Dermis microvascular lymphatic vessel endothelial cell (primary cell): Measurements from ENCODE around the gene RNF11. TPM values are rescaled to one million over a fixed set of nuclear protein-coding genes. Genes with fewer than 3 reads are reported as not detected.
A peak's percentile ranks its signal among the peaks of the same experiment; 100 is the strongest.

Source experiments
- DNase-seq, 2 donors: peaks; one replicate each; pipeline versions ENCODE4 v3.0.0 to v3.0.0-alpha.2; 2010; ENCODE audit warnings: low read depth in 2 of 2
- total RNA-seq: library from RNA; depleted of rRNA; stranded (reverse); fragments of >200 nt; gene quantifications from 2 replicates; pipeline ENCODE4 v1.2.1, GENCODE V29; 2014

RNF11 gene
- total RNA-seq, 1 donor from 2014 or later = 71.2 TPM

DNA sequence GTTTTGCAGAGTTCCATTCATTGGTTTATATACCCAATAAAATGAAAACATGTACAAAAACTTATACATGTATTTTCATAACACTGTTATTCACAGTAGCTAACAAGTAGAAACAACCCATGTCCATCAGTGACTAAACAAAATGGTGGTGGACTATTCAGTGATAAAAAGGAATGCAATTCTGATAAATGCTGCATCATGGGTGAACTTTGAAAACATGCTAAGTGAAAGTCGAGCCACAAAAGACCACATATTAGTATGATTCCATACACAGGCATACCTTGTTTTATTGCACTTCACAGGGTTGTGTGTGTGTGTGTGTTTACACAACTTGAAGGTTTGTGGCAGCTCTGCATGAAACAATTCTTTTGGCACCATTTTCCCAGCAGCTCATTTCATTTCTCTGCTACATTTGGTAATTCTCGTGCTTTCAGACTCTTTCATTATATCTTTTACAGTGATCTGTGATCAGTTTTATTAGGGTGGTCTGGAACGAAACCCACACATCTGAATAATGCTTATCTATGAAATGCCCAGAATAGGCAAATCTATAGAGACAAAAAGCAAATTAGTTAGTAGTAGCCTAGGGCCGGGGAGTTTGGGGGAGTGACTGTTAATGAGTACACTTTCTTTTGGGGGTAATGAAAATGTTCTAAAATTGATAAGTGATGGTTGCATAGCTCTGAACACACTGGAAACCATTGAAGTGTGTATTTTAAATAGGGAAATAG, 27.2 kb downstream of the RNF11 start:
- no peak for DNase-seq

DNA sequence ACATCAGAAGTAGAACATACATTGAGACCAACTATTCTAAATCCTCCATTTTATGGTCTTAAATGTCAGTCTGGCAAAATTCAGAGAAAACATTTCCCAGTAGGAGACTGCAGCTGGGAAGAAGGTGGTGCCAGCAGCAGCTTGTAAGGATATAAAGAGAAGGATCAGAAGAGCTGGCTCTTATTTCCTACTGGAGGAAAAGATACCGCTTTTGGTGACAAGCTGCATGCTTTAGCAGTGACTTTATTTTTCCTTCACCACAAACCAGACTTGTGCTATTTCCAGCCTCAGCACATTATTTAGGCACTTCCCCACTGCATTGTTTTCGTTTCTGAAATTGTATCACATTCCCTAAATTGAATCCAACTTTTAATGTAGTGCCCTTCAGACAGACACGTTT, 28.4 kb downstream of the RNF11 start:
- peak; percentile 17 to 70 for DNase-seq

DNA sequence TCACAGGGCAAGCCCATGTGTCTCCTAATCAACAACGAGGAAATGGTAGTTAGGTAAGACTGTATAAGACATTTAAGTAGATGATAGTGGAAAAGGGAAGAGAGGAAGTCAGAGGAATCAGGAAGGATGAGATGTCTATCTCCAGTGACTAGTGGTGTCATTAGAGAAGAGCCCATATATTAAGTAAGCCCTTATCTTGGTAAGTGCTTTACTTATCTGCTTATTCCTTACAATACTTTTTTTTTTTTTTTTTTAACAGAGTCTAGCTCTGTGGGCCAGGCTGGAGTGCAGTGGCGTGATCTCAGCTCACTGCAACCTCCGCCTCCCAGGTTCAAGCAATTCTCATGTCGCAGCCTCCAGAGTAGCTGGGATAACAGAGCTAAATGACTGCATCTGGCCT, 29.5 kb downstream of the RNF11 start:
- no peak for DNase-seq

DNA sequence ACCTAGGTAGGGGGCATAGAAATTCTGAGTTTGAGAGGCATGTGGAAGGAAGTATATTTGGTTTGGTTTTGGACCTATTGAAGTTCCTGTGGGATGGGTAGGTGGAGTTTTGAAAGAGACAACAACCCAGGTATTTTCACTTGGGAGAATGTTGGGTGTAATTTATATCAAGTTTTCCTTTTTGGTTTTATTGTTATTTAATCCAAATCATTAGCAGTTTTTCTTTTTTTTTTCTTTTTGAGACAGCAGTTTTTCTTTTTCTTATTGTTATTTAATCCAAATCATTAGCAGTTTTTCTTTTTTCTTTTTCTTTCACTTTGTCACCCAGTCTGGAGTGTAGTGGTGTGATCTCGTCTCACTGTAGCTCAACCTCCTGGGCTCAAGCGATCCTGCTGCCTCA, 30.1 kb downstream of the RNF11 start:
- no peak for DNase-seq

DNA sequence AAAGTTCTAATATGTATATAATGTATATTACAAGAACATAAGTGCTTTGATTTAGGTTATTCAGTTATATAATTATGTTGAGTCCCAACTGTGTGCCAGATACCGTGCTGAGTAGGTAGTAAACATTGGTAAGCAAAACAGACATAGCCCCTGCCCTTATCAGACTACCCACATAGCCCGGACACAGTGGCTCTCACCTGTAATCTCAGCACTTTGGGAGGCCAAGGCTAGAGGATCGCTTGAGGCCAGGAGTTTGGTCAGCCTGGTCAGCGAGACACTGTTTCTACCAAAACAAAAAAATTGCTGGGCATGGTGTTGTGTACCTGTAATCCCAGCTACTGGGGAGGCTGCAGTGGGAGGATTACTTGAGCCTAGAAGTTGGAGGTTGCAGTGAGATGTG, 30.7 kb downstream of the RNF11 start:
- no peak for DNase-seq

DNA sequence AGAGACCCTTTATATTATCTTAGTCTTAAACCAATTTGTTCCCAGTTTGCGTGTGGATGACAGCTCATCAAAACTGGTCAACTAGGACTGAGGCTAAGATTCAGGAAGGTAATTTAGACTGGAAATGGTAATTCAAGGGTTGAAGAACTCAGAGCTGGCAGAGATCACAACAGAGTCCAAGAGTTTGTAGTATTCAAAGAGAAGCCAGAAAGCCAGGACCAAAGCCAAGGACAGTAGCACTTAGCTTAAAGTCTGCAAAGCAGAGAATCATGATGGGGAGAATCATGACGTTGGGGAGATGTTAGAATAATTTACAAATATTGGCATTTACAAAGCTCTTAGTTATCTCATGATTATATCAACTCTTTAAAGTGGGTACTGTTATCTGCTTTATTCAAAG, 32.6 kb downstream of the RNF11 start:
- DNase-seq = no peak

DNA sequence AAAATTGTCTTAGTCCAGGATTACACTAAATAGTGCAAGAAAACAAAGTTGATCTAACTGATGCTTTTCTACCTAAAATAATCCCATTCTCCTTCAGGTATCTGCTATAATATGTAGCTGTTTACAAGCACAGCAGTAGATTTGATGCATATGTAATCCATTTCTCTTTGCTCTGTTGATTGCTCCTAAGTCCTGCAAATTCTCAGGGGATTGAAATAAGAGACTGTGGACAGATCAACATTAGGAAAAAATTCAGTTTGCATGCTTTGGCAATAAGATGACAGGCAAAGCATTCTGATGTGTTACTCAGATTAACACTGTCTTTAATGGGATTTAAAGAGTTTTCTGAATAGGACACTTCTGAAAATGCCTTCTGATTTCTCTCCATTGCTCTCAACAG, 34.7 kb downstream of the RNF11 start:
- no peak for DNase-seq

DNA sequence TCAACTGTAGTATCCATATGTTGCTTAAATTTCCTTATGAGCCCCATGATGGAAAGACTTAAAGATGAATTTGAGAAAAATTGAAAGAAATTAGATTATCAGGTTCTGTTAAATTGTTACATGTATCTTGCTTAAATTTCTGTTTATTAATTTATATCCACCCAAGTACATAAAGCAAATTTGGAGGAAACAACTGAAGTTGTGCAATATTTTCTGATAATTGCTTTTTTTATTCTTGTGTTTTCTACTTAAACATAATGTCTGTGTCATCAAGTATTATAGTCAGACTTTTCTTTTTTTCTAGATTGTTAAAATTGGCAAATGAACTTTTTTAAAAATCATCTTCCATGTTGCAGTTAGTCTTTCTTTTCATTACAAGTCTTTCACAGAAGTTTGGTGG, 36.8 kb downstream of the RNF11 start:
- no peak for DNase-seq

DNA sequence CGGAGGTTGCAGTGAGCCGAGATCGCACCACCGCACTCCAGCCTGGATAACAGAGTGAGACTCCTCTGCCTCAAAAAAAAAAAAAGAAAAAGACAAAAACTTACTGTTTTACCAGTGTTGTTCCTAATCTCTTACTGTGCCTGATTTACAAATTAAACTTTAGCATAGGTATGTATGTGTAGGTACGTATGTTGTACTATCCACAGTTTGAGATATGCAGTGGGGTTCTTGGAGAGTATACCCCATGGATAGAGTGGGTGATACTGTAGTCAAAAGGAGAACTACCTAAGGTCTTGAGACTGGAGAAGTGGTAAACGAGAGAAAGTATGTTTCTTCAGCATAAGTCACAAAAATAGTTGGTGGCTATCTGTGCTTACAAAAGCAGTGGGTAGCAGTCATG, 38.6 kb downstream of the RNF11 start:
- DNase-seq = no peak

DNA sequence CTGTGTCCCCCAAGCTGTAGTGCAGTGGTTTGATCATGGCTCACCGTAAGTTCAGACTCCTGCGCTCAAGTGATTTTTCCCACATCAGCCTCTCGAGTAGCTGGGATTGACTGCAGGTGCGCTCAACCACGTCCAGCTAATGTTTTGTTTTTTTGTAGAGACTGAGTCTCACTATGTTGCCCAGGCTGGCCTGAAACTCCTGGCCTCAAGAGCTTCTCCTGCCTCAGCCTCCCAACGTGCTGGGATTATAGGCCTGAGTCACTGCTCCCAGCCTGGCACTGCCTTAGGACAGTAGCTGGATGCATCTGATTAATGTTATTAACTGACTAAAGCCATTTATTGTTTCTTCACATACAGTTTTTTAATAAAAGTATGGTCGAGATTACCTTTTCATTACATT, 40.2 kb downstream of the RNF11 start:
- no peak for DNase-seq

DNA sequence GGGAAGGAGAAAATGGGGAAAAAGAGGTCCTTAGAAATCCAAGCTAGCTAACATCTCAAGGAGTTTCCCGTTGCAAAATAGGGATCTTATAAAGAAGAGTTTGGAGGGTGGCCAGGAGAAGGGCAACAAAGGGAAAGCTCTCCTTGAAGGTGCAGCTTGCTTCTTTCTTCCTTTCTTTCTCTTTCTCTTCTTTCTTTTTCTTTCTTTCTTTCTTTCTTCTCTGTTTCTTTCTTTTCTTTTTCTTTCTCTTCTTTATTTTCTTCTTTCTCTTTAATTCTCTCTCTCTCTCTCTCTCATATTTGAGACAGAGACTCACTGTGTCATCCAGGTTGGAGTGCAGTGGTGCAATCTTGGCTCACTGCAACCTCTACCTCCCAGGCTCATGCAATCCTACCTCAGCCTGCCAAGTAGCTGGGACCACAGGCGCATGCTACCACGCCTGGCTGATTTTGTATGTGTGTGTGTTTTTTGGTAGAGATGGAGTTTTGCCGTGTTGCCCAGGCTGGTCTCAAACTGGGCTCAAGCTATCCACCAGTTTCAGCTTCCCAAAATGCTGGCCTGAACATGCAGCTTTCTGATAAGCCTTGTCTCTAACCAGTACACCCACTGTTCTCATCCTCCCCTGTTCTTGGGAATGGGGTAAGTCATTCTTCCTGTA, 44.4 kb downstream of the RNF11 start:
- no peak for DNase-seq

DNA sequence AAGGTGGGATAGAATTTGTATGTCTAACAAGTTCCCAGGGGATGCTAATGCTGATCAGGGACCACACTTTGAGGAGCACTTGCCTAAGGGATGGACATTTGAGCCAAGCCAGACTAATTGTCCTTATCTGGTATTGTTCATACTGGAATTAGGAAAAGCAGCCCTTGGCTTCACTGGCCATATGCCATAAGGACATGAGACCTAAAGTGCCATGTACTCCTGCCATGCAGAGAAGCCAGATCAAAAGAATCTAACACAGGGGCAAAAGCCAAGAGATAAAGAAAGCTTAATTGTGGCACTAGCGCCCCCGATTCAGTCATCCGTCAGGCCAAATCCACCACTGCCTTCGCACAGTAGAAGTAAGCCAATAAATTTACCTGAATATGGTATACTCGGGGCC, 45.7 kb downstream of the RNF11 start:
- no peak for DNase-seq

DNA sequence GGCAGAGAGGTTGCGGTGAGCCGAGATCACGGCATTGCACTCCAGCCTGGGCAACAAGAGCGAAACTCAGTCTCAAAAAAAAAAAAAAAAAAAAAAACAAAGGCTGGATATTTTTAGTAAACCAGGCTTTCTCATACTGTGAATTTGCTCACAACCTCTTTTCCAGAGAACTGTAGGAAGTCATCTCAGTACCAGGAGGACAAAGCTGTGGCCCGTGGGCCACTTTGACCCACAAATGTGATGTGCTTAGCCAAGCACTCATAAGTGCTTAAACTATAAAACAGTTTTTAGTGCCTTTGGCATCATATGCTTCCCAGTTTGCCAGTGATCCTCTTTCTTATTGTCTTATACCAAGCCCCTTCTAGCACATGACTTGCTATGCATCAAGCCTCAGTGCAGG, 46.5 kb downstream of the RNF11 start:
- DNase-seq = no peak

DNA sequence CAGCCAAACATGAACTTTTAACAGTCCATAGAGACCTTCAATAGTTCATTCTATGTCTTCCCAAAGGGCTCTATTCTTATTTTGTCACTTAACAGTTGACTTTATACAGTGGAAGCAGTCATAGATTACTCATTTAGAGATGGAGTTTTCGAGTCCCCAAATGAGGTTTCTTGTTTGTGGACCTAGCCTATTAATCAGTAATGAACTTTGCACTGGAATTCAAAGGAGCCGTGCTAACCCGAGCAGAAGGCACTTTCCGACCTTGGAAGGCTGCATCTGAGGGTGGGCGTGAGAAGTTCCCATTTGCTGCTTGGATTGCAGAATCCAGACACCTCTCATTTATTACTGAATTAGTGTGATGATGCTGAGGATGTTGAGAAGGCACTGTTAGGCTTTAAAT, 47.9 kb downstream of the RNF11 start:
- DNase-seq = no peak

DNA sequence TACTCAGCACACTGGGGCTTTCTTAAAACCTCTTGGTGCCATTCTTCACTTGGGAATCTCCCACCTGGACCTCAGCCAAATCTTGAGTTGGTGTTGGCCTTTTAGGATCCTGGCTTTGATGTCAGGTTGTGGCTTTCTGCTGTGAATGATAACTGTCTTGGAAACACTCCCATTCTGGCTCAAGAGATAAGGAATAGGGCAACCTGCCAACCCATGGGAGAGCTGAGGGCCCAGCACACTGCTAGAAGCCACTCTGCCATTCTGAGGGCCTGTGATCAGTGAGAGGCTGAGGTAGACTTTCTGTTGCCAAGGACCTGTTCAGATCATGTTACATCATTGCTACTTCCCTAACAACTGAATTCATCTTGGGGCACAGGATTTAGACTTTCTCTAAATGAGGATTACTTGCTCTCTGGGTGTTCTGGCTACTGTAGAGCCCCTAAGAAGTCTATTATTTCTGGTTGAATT, 48.4 kb downstream of the RNF11 start:
- DNase-seq = peak in 1 of 2 donors; percentile 87

DNA sequence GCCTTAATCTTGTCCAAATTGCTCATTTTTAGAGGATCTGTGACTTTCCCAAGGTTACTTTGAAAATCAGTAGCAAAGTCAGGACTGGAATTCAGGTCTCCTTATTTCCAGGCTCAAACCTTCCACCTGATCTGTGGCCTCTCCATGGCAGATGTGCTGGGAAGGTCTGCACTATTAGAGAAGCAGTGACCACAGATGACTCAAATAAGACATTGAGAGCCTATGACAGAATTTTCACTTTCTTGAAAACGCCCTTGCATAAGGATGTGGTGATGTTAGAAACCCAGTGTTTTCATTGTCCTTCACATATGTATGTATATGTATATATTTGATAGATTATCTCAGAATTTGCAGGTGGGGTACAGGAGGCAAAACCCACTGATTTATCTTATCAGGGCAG, 49.0 kb downstream of the RNF11 start:
- no peak for DNase-seq

DNA sequence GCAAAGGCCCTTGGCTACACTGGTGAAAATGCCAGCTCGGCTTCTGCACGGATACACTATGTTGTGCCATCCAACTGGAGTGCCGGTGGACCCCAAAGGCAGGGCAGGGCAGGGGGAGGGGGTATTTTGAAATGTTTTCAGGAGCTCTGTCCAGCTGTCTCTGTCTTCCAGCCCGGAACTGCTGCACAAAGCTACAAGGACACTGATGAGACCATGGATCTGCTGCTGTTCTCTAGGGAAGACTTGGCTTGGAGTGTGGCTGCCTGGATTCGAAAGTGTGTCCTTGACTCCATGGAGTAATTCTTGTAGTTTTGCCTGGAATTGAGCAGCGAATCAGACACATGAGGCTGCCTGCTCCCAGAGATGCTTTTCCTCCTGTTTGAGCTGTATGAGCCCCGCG, 51.9 kb downstream of the RNF11 start:
- no peak for DNase-seq

DNA sequence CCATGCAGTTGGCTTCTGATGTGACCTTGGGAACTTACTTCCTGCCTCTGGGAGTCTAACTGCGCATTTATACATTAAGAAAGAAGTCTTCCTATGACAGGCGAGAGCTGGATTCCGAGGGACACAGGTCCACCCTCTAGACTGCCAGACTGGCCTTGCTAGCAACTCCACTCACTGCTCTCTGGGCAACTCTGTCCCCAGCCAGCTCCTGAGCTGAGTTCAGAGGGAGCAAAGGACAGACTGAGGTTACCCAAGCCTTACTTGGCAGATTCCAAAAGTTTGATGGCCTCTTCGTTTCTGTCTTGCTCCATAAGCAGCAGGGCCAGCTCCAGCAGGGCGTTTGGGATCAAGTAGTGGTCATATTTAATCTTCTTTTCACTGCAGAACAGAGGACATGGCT, 52.5 kb downstream of the RNF11 start:
- no peak for DNase-seq

DNA sequence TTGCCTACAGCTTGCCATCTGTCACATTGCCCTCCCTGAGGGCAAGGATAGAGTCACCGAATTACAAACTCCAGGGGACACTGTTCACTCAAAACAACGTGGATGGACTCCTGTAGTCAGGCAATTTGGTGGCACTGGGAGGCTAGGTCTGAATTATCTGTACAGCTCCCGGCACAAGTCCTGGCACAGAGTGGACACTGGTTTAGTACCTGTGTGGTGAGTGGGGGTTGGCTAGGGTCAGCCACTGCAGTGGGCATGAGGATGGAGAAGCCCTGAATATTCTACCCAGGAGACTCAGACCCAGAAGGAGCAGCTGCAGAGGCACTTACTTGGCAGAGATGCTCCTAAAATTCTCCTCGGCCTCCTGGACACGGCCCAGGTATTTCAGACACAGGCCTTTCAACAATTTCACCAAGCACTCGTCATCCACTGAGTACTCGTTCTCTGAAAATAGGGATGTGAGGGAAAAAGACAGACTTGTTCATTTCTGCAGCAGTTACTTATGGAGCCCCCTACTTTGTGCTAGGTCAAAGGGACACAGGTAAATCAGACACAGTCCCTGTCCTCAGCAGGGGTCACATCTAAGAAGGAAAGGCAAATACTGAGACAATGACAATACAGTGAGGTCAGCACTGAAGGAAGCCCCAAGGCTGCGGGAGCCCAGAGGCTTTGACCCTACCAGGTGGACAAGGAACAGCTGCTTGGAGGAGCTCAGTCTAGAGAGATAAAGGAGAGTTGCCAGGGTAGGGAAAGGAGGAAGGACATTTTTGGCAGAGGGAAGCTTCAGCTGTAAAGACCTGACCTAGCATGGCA, 53.8 kb downstream of the RNF11 start:
- no peak for DNase-seq

DNA sequence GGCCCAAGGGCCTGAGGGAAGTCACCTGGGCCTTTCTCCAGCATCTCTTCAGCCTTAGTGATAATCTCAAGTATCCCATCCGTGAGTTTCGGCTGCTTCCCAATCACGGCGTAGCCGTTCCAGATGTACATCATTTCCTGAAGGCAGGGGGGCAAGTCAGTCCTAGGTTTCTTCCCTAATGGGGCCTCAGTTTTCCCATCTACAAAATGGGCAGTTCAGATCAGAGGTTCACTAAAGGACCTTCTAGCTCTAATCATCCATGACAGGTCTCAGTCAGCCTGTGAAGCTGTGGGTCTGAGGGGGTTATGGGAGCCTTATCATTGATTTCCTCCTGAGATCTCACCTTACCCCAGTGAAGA, 54.4 kb downstream of the RNF11 start:
- no peak for DNase-seq

DNA sequence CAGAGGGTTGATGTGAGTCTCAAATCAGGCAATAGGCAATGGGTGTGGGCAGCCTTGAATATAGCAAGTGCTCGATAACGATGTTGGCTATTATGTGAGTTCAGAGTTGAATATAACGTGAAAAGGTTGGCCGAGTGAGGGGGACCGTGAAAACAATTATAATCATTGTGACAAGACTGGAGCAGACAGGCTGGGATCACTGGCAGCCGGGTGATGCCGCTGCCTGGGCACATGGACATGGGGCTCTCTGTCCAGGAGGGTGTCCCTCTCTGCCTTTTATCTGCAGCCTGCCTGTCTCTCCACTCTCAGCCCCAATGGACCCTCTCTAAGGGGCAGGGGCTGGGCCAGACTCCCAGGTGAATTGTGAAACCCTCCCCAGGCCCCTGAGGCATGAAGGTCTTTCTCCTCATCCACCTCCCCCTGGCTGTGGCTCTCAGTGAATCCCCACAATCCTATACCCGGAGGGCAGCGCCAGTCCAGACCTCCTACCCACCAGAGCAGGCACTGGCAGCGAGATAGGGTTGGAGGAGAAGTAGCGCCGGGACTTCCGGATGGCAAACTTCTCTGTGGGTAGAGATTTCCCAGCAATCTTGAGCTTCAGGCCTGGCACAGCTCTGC, 57.9 kb downstream of the RNF11 start:
- no peak for DNase-seq

DNA sequence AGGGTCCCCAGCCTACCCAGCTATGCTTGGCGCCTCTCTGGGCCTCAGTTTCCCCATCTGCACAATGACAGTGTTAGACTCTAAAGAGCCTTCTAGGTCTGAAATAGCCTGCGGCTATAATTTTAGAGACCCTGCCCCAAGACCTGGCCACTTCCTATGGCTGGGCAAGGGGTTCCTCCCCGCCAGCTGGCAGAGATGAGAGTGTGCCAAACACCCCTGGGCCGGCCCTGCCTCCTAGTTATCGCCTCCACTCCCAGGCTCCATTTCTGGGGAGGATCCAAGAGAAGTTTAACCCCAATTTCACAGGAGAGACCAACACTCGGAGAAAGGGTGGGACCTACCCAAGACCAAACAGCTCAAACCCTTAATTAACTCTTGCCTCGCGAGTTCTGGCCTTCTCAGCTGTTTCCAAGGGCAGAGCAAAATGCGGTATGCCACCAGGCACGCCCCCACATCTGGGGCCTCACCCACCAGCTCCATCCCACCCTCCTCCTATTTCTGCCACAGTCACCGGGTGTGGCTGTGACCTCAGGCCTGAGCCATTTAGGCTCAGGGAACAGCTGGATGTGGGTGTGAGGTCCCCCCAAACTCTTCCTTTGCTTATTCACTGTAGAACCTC, 58.6 kb downstream of the RNF11 start:
- DNase-seq = no peak
